ENCODE data around the gene CAPN13. TPM values are rescaled to one million over a fixed set of nuclear protein-coding genes. Genes with fewer than 3 reads are reported as not detected.

Gene CAPN13
- total RNA-seq, 4 donors from 2014 or later: 0.12 TPM; not detected in 3

DNA sequence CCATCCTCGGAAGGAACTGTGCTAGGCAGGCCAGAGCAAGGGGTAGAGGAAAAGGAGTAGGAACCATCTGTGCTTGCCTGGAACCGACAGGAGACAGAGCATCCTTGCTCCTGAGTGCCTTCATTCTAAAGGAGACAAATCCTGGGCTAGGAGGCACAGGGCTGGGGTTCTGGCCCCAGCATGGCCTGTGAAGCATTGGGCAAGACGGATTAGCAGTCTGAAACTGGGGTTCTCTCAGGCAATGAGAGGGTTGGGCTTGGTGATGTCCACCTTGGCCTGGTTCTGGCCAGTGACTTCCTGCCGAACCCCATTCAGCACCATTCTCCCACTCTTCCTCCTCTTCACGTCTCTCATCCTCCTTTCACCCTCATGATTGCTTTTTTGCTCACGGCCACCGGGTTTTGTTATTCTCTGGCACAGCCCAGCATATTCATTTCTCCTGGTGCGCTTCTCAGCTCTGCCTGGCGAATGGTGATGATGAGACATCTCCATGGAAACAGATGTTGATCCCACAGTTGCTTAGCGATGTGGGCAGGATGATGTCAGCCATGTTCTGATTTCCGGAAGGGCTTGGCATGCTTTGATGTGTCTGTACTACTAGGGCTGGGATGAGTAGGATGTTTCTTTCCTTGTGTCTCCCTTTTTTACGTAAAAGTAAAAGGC lies 127.7 kb downstream of the CAPN13 start:
- no peaks in the 10 kb centered on the region for H3K4me1 ChIP-seq
- H3K27ac ChIP-seq: no peak overlapping the region
- no peaks in the 10 kb centered on the region for H3K27me3 ChIP-seq
- H3K36me3 ChIP-seq: no peaks in the 10 kb centered on the region
- TF ChIP-seq, protein P1, sequence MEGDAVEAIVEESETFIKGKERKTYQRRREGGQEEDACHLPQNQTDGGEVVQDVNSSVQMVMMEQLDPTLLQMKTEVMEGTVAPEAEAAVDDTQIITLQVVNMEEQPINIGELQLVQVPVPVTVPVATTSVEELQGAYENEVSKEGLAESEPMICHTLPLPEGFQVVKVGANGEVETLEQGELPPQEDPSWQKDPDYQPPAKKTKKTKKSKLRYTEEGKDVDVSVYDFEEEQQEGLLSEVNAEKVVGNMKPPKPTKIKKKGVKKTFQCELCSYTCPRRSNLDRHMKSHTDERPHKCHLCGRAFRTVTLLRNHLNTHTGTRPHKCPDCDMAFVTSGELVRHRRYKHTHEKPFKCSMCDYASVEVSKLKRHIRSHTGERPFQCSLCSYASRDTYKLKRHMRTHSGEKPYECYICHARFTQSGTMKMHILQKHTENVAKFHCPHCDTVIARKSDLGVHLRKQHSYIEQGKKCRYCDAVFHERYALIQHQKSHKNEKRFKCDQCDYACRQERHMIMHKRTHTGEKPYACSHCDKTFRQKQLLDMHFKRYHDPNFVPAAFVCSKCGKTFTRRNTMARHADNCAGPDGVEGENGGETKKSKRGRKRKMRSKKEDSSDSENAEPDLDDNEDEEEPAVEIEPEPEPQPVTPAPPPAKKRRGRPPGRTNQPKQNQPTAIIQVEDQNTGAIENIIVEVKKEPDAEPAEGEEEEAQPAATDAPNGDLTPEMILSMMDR (IDR thresholded peaks at IDR 0.05): no peak
- TF ChIP-seq POLR2A (IDR thresholded peaks at IDR 0.05) (no peak), EP300 (IDR thresholded peaks at IDR 0.05) (no peak), POLR2AphosphoS5 (IDR thresholded peaks at IDR 0.05) (no peak)
- 81 to 87% methylated on average over 7 to 8 of the region's 12 CpGs for WGBS, 2 donors (ENCODE audit: low coverage in 1 of 2)
- no peaks in the 10 kb centered on the region for H3K9me3 ChIP-seq
- no peak overlapping the region for H3K4me3 ChIP-seq
- no peak for ATAC-seq

DNA sequence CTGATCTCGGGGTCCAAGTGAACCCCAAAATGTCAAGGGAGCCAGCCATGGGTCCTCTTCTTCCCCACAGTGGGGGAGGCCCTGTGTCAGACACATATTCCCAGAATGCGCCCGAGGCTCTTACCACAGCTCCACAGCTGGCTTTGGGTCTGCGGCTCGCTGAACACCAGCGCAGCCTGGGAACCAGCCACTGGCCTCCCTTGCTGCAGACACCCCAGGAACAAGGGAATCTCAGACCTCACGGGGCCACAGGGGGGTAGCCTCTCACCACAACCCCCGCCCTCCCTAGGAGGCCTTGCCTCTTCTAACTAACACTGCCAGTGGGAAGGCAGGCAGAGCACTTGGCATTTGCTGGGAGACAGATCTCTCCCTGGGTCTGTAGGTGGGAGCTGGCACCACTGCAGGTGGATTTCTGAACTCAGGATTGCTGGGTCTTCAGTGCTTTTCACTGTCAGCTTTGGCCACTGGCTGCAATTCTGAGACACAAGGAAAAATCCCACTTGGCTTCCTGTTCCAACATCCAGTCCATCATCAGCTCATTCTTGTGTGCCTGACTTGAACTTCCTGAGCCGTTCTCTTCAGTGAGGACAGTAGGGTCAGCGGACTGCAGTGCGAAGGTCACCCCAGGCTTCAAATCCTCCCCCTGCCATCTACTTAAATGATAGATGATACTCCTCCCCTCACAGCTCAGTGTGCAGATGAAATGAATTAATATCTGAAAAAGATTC lies 128.7 kb downstream of the CAPN13 start:
- Histone ChIP-seq H3K27me3 (no peaks in the 10 kb centered on the region), H3K9me3 (no peaks in the 10 kb centered on the region), H3K36me3 (no peaks in the 10 kb centered on the region), H3K4me3 (no peak overlapping the region), H3K27ac (no peak overlapping the region), H3K4me1 (no peaks in the 10 kb centered on the region)
- TF ChIP-seq POLR2A (IDR thresholded peaks at IDR 0.05) (no peak), POLR2AphosphoS5 (IDR thresholded peaks at IDR 0.05) (no peak), EP300 (IDR thresholded peaks at IDR 0.05) (no peak)
- TF ChIP-seq, protein P1 (IDR thresholded peaks at IDR 0.05): no peak
- no peak for ATAC-seq
- 60 to 77% methylated on average over 1 to 4 of the region's 11 CpGs for WGBS, 2 donors (ENCODE audit: low coverage in 1 of 2)

DNA sequence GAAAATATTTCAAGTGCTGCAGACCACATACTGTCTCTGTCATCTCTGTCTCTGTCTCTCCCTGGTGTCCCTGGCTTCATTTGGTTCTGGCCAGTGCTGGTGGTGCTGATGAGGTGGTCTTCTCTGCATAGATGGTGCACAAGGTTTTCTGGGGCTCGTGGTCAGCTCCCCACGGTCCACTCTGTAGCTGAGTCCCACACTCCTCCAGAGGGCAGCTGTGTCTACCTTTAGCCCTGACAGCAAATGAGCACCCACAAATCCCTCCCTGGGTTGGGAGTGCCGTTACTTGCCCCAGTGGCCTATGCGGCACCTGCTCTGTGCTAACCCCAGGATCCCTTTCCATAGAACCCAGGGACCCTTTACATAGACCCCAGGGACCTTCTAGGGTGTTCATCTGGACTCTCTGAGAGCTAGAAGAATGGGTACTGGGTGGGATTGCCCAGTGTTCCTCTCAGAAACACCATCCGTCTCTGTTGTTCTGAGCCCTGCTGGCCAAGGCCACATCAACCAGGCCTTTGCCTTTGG lies 129.3 kb downstream of the CAPN13 start:
- no peaks in the 10 kb centered on the region for H3K4me1 ChIP-seq

DNA sequence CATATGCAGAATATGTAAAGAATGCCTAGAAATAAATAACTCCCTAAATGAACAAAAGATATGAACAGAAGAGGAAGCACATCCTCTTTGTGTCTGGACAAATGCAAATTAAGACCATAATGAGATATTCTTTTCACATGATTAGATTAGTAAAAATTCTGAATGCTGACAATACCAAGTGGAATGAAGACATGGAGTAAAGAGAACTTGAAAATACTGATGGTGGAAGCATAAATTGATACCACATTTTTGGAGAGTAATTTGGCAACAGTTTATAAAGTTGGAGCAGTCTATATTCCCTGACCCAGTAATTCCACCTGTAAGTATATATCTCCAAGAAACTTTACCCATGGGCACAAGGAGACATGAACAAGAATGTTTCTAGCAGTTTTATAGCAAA lies 130.0 kb downstream of the CAPN13 start:
- H3K9me3 ChIP-seq: no peaks in the 10 kb centered on the region
- no peaks in the 10 kb centered on the region for H3K4me1 ChIP-seq
- ATAC-seq: no peak
- TF ChIP-seq POLR2A (IDR thresholded peaks at IDR 0.05): no peak
- TF ChIP-seq, protein P1 (IDR thresholded peaks at IDR 0.05): no peak
- TF ChIP-seq EP300 (IDR thresholded peaks at IDR 0.05): no peak
- no peak for TF ChIP-seq POLR2AphosphoS5 (IDR thresholded peaks at IDR 0.05)
- no peaks in the 10 kb centered on the region for H3K36me3 ChIP-seq
- no peaks in the 10 kb centered on the region for H3K27me3 ChIP-seq
- no peak overlapping the region for H3K27ac ChIP-seq
- no peak overlapping the region for H3K4me3 ChIP-seq

More for the DNA sequence above, 129.3 kb downstream of the CAPN13 start:
- H3K36me3 ChIP-seq: no peaks in the 10 kb centered on the region
- no peak for ATAC-seq
- H3K27me3 ChIP-seq: no peaks in the 10 kb centered on the region
- no peaks in the 10 kb centered on the region for H3K9me3 ChIP-seq
- no peak overlapping the region for H3K27ac ChIP-seq
- TF ChIP-seq, protein P1 (IDR thresholded peaks at IDR 0.05): no peak
- TF ChIP-seq POLR2A (IDR thresholded peaks at IDR 0.05) (no peak), POLR2AphosphoS5 (IDR thresholded peaks at IDR 0.05) (no peak), EP300 (IDR thresholded peaks at IDR 0.05) (no peak)
- 100% methylated on average over 1 of the region's 5 CpGs; no CpG with 5 or more reads in 1 of the 2 donors for WGBS, 2 donors (ENCODE audit: low coverage in 1 of 2)
- H3K4me3 ChIP-seq: no peak overlapping the region
